Fibroblast of skin of right quadriceps (primary cell): ENCODE data around the gene SCO1.

Experiments
- DNase-seq: peaks from one replicate; pipeline ENCODE4 v3.0.0-alpha.2; 2013

Gene SCO1

GRCh38 chr17:10651927-10652326, 45.4 kb downstream of the SCO1 start:
- no peak for DNase-seq

- DNase-seq: no peak
Observed at GRCh38 chr17:10649602-10650001, 47.7 kb downstream of the SCO1 start.

GRCh38 chr17:10648956-10649355, 48.4 kb downstream of the SCO1 start:
- peak; percentile 45 for DNase-seq

- peak; percentile 10 for DNase-seq
Observed at GRCh38 chr17:10648381-10648780, 49.0 kb downstream of the SCO1 start.

- peak; percentile 64 for DNase-seq
Observed at GRCh38 chr17:10646392-10646990, 50.8 kb downstream of the SCO1 start.

GRCh38 chr17:10640475-10640874, 56.9 kb downstream of the SCO1 start:
- no peak for DNase-seq

- DNase-seq: no peak
Observed at GRCh38 chr17:10638151-10638550, 59.2 kb downstream of the SCO1 start.

- DNase-seq: no peak
Observed at GRCh38 chr17:10635290-10635689, 62.0 kb downstream of the SCO1 start.

GRCh38 chr17:10633738-10634379, 63.5 kb downstream of the SCO1 start:
- DNase-seq: no peak

GRCh38 chr17:10631701-10632100, 65.6 kb downstream of the SCO1 start:
- DNase-seq: no peak

- peak; percentile 15 for DNase-seq
Observed at GRCh38 chr17:10631048-10631700, 66.2 kb downstream of the SCO1 start.

- DNase-seq: no peak
Observed at GRCh38 chr17:10629706-10630105, 67.6 kb downstream of the SCO1 start.

GRCh38 chr17:10628756-10629155, 68.6 kb downstream of the SCO1 start:
- DNase-seq: no peak

GRCh38 chr17:10626390-10626789, 70.9 kb downstream of the SCO1 start:
- DNase-seq: no peak

GRCh38 chr17:10624969-10625368, 72.4 kb downstream of the SCO1 start:
- DNase-seq: no peak

- DNase-seq: no peak
Observed at GRCh38 chr17:10623737-10624338, 73.5 kb downstream of the SCO1 start.

GRCh38 chr17:10622617-10623485, 74.5 kb downstream of the SCO1 start:
- DNase-seq: no peak
